Fibroblast of lung (primary cell): ENCODE results near the gene PDHX.

Experiments
- CTCF ChIP-seq, 2 donors: IDR thresholded peaks in 1 of 2; conservative IDR thresholded peaks in 1 of 2; 1 replicate in 1 of 2; 2 replicates in 1 of 2; pipeline ENCODE4 v1.5.1; 2011 to 2012; ENCODE audit warnings: low read length in 2 of 2, control low read depth in 1 of 2, inconsistent platforms in 1 of 2, low read depth in 1 of 2, mild to moderate bottlenecking in 1 of 2
- EZH2 ChIP-seq: IDR thresholded peaks from 2 replicates; pipeline ENCODE4 v1.5.1; 2012; ENCODE audit warnings: low read length, control low read depth, mild to moderate bottlenecking; ENCODE audit errors: missing control alignments

GRCh38 chr11:34897171-34897870 lies 19.1 kb upstream of the PDHX start:
- TF ChIP-seq CTCF (conservative IDR thresholded peaks at IDR 0.05 in 1 of 2, IDR thresholded peaks at IDR 0.05 in 1 of 2; ENCODE audit: low read depth in 1 of 2, low read length in 2 of 2) (no peak), EZH2 (no peak)
